GM12892 (cell line): ENCODE results near the gene AAMP.

Experiments used
- POLR2A ChIP-seq: IDR thresholded peaks from 2 replicates; pipeline ENCODE4 v1.6.1; 2011; ENCODE audit warnings: low read depth, low read length, control low read depth
- POLR2AphosphoS5 ChIP-seq: IDR thresholded peaks from 2 replicates; pipeline ENCODE4 v1.6.1; 2011; ENCODE audit warnings: low read depth, low read length, control low read depth
- TAF1 ChIP-seq: IDR thresholded peaks from 2 replicates; pipeline ENCODE4 v1.6.1; 2011; ENCODE audit warnings: low read depth, mild to moderate bottlenecking, control low read depth, low read length, borderline replicate concordance

DNA sequence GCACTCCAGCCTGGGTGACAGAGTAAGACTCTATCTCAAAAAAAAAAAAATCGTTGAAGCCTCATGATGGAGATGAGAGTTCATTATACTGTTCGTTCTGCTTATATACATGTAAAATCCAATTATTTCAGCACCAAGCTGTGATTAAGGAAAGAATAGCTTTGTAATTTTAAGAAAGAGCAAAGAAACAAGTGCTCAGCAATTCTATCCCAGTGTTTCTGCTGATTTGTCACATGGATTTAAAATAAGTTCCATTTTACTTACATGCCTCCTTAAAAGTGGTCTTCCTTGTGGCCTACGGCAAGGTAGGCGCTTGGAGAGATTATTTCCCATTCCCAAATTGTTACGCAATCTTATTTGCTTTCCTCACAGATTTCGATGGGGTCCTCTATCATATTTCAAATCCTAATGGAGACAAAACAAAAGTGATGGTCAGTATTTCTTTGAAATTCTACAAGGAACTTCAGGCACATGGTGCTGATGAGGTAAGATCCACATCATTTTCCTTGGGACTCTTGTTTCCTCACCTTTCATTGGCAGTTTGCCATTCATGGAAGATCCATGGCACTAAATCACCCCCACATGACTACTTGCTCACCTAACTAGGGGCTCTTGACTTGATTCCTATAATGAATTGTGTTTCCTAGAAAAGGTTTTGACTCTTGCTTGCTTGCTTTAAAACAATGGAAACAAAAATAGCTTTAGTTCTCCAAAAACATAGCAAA lies 41.4 kb downstream of the AAMP start:
- TF ChIP-seq POLR2A = no peak
- no peak; the same call in 1 of the 2 replicates for TF ChIP-seq POLR2AphosphoS5
- TF ChIP-seq TAF1 = no peak
